ENCODE measurements around the gene TMEM8B.

GRCh38 chr9:35859990-35860339, 30.9 kb downstream of the TMEM8B start:
- TF ChIP-seq RAD21 (conservative IDR thresholded peaks at IDR 0.05) (no peak), EP300 (conservative IDR thresholded peaks at IDR 0.05; ENCODE audit: poor library complexity, severe bottlenecking) (no peak), CTCF (IDR thresholded peaks at IDR 0.05; ENCODE audit: poor library complexity, severe bottlenecking) (no peak), REST (IDR thresholded peaks at IDR 0.05; ENCODE audit: borderline replicate concordance) (no peak), MXI1 (conservative IDR thresholded peaks at IDR 0.05; ENCODE audit: poor library complexity, severe bottlenecking) (no peak)
